Adrenal gland (tissue), 5 donors: Measurements from ENCODE around the gene ATP5F1B.

Source experiments
- CTCF ChIP-seq, 6 experiments: fragments of 450-650 bp in 4 of 6; fragments of 200-600 bp in 2 of 6; sonication (generic) in 1 of 6; IDR thresholded peaks; 1 replicate in 5 of 6; 2 replicates in 1 of 6; pipeline versions ENCODE4 v1.5.1 to v1.8.0; 2016 to 2021; ENCODE audit warnings: antibody characterized with exemption in 6 of 6, mild to moderate bottlenecking in 2 of 6, moderate library complexity in 1 of 6
- POLR2A ChIP-seq, 2 donors: fragments of 450-650 bp; IDR thresholded peaks; one replicate each; pipeline ENCODE4 v1.6.1; 2017; ENCODE audit warnings: antibody characterized with exemption in 2 of 2, mild to moderate bottlenecking in 2 of 2, moderate library complexity in 1 of 2
- donor health status: DM: no; HTN: no; CAD: no.

- TF ChIP-seq CTCF (IDR thresholded peaks at IDR 0.05) (no peak), POLR2A (IDR thresholded peaks at IDR 0.05) (no peak)
Measured at GRCh38 chr12:56637621-56638020, 8.2 kb downstream of the ATP5F1B start.
